GM12892 (cell line): ENCODE results near the gene GON4L.
"Not testable (repeated sequence)": the region's sequence is repeated elsewhere in the genome, so short reads cannot be mapped to it uniquely, and the experiment has no call there.

ENCODE experiments used
- DNase-seq: peaks from one replicate; pipeline ENCODE4 v3.0.0; 2011; ENCODE audit not compliant: insufficient read length
- FAIRE-seq: peaks from 2 replicates; lab custom pipeline; 2011; peaks lifted over from hg19 to GRCh38; lab: Jason Lieb, UNC
- POLR2A ChIP-seq: IDR thresholded peaks from 2 replicates; pipeline ENCODE4 v1.6.1; 2011; ENCODE audit warnings: low read depth, low read length, control low read depth
- POLR2AphosphoS5 ChIP-seq: IDR thresholded peaks from 2 replicates; pipeline ENCODE4 v1.6.1; 2011; ENCODE audit warnings: low read depth, low read length, control low read depth
- TAF1 ChIP-seq: IDR thresholded peaks from 2 replicates; pipeline ENCODE4 v1.6.1; 2011; ENCODE audit warnings: low read depth, mild to moderate bottlenecking, control low read depth, low read length, borderline replicate concordance

Gene GON4L

GRCh38 chr1:155834296-155834926 lies 22.6 kb downstream of the GON4L start:
- no peak for TF ChIP-seq POLR2A
- TF ChIP-seq POLR2AphosphoS5, result no peak
- no peak for TF ChIP-seq TAF1

GRCh38 chr1:155833665-155834295 lies 23.2 kb downstream of the GON4L start:
- TF ChIP-seq TAF1, result no peak
- TF ChIP-seq POLR2A, result no peak
- TF ChIP-seq POLR2AphosphoS5, result no peak
- no peak for FAIRE-seq
- no peak for DNase-seq

More at GRCh38 chr1:155834296-155834926, 22.6 kb downstream of the GON4L start:
- no peak for FAIRE-seq
- no peak for DNase-seq

GRCh38 chr1:155831279-155831976 lies 25.6 kb downstream of the GON4L start:
- no peak for FAIRE-seq
- TF ChIP-seq POLR2AphosphoS5 (no peak), TAF1 (no peak), POLR2A (no peak)
- no peak for DNase-seq

GRCh38 chr1:155827450-155827849 lies 29.6 kb downstream of the GON4L start:
- no peak for DNase-seq
- FAIRE-seq, result no peak
- no peak for TF ChIP-seq POLR2A
- no peak for TF ChIP-seq POLR2AphosphoS5
- TF ChIP-seq TAF1, result no peak

- DNase-seq (no peak), FAIRE-seq (no peak)
- TF ChIP-seq POLR2A, result no peak
- no peak for TF ChIP-seq TAF1
- TF ChIP-seq POLR2AphosphoS5, result no peak
Observed at GRCh38 chr1:155816351-155816750, 40.7 kb downstream of the GON4L start.

- TF ChIP-seq POLR2A (no peak), POLR2AphosphoS5 (no peak), TAF1 (no peak)
- DNase-seq (no peak), FAIRE-seq (no peak)
Observed at GRCh38 chr1:155813672-155814071, 43.3 kb downstream of the GON4L start.

GRCh38 chr1:155812878-155813277 lies 44.1 kb downstream of the GON4L start:
- TF ChIP-seq POLR2AphosphoS5, result no peak
- TF ChIP-seq TAF1, result no peak
- TF ChIP-seq POLR2A, result no peak

GRCh38 chr1:155809088-155809487 lies 47.9 kb downstream of the GON4L start:
- FAIRE-seq, result no peak
- TF ChIP-seq POLR2AphosphoS5, result no peak
- TF ChIP-seq POLR2A, result no peak
- TF ChIP-seq TAF1, result no peak

More at GRCh38 chr1:155812878-155813277, 44.1 kb downstream of the GON4L start:
- no peak for DNase-seq
- no peak for FAIRE-seq

GRCh38 chr1:155801149-155801548 lies 55.9 kb downstream of the GON4L start:
- FAIRE-seq (no peak), DNase-seq (no peak)
- TF ChIP-seq POLR2AphosphoS5 (no peak), POLR2A (no peak), TAF1 (no peak)

More at GRCh38 chr1:155809088-155809487, 47.9 kb downstream of the GON4L start:
- no peak for DNase-seq

- not testable (repeated sequence) for FAIRE-seq, DNase-seq
Observed at GRCh38 chr1:155795618-155796017, 61.4 kb downstream of the GON4L start.

GRCh38 chr1:155794605-155795245 lies 62.3 kb downstream of the GON4L start:
- no peak for DNase-seq
- no peak for TF ChIP-seq POLR2A
- TF ChIP-seq POLR2AphosphoS5, result no peak
- no peak for TF ChIP-seq TAF1
- no peak for FAIRE-seq

- no peak for TF ChIP-seq POLR2AphosphoS5
- no peak for TF ChIP-seq POLR2A
- TF ChIP-seq TAF1, result no peak
- DNase-seq (no peak), FAIRE-seq (no peak)
Observed at GRCh38 chr1:155793213-155793612, 63.8 kb downstream of the GON4L start.
